Measurements from ENCODE around the gene PTPRT. TPM values are rescaled to one million over a fixed set of nuclear protein-coding genes. Genes with fewer than 3 reads are reported as not detected.

The PTPRT gene
- total and polyA plus RNA-seq, 5 donors, result 0.06 to 0.40 (median 0.20) TPM

DNA sequence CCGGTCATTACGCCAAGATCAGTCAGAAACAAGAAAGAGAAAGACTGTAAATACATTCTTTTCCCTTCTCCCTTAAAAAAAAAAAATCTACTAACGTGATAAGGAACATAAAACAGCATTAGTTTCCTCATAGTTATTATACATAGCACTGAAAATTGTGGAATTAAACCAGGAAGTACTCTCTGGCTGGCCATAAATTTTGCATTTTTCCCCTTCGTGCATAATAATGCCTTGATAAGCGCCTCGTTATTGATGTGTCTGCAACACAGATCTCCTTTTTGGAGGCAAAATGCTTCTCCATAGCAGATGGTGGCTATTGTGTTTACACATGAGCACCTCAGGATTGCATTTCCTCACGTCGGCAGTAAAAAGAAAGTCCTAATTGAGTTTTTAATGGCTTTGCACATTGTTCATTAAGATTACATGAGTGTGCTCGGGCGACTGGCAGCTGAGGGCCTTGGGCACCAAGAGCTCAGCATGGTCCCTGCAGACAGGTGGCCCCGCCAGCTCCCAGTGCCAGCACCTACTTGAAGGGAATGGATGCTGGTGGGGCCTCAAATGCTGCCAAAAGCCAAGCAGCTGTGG is 394.5 kb downstream of the PTPRT start:
- intact Hi-C loops (cut with DNase I), result no loop called here
- ATAC-seq, result no peak
- Histone ChIP-seq H3K27ac (ENCODE audit: low read length) (no peak overlapping the region), H3K4me1 (ENCODE audit: control insufficient read depth, insufficient read depth, low read length) (no peaks in the 10 kb centered on the region), H3K27me3 (ENCODE audit: control insufficient read depth, insufficient read depth) (no peaks in the 10 kb centered on the region), H3K4me3 (ENCODE audit: low read length) (no peak overlapping the region), H3K9me3 (ENCODE audit: control insufficient read depth, low read length) (no peaks in the 10 kb centered on the region)
- 80% methylated on average over 11 of the region's 11 CpGs for WGBS
- no peak for DNase-seq

DNA sequence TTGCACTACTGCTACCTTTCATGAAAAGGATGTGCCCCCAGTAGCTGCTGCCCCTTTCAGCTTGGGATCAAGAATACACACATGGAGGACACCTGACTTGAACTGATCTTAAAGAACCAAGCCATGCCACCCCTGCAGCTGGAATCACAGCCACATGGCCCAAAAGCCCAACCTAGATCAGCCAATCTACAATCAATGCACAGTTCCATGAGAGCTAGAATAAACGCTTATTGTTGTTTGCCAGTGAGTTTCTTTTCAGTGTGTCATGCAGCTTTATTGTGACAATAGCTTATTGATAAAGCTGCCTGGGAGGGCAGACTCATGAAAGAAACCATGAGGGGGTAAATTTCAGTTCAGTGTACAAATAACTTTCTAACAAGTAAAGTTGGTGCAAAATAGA is 397.7 kb downstream of the PTPRT start:
- intact Hi-C loops (cut with DNase I), result no loop called here
- Histone ChIP-seq H3K9me3 (ENCODE audit: control insufficient read depth, low read length) (no peaks in the 10 kb centered on the region), H3K27ac (ENCODE audit: low read length) (no peak overlapping the region), H3K4me3 (ENCODE audit: low read length) (no peak overlapping the region), H3K4me1 (ENCODE audit: control insufficient read depth, insufficient read depth, low read length) (no peaks in the 10 kb centered on the region), H3K27me3 (ENCODE audit: control insufficient read depth, insufficient read depth) (no peaks in the 10 kb centered on the region)
- 88% methylated on average over 1 of the region's 1 CpG for WGBS
- DNase-seq (no peak), ATAC-seq (no peak)

DNA sequence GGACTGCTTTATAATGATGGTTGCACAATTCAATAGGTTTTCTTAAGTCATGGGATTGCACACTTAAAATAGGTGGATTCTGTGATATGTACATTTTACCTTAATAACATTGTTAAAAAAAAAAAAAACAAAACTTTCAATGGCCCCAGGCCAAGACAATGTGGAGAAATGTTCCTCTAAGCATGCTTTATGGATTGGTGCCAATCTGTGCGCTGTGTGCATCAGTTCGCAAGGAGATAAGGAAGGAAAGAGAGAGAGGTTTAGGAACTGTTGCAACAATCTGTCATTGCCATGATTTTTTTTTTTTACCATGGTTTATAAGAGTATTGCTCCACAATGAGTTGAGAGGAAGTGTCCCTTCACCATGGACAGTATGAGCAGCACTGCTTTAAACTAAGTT is 399.6 kb downstream of the PTPRT start:
- intact Hi-C loops (cut with DNase I), result no loop called here
- DNase-seq (no peak), ATAC-seq (no peak)
- Histone ChIP-seq H3K4me1 (ENCODE audit: control insufficient read depth, insufficient read depth, low read length) (no peaks in the 10 kb centered on the region), H3K9me3 (ENCODE audit: control insufficient read depth, low read length) (no peaks in the 10 kb centered on the region), H3K27ac (ENCODE audit: low read length) (no peak overlapping the region), H3K4me3 (ENCODE audit: low read length) (no peak overlapping the region), H3K27me3 (ENCODE audit: control insufficient read depth, insufficient read depth) (no peaks in the 10 kb centered on the region)
- WGBS, result 17% methylated on average over 2 of the region's 2 CpGs

DNA sequence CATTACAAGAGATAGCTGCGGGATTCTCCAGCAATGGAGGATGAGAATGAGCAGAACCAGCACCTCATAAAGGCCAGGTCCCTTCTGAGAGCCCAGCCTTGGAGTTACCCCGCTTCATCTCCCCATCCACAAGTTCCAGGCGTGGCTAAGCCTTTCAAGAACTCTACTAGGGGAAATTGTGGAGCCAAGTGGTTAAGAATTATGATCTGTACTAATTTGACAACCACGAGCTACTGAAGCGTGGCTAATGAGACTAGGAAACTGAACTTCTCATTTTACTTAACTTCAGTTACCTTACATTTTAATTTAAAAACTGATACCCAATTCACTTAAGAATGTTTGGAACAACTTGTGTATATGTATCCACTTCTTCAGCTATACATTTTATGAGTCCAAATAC is 401.0 kb downstream of the PTPRT start:
- DNase-seq (no peak), ATAC-seq (no peak)
- Histone ChIP-seq H3K4me1 (ENCODE audit: control insufficient read depth, insufficient read depth, low read length) (no peaks in the 10 kb centered on the region), H3K4me3 (ENCODE audit: low read length) (no peak overlapping the region), H3K9me3 (ENCODE audit: control insufficient read depth, low read length) (no peaks in the 10 kb centered on the region), H3K27me3 (ENCODE audit: control insufficient read depth, insufficient read depth) (no peaks in the 10 kb centered on the region), H3K27ac (ENCODE audit: low read length) (no peak overlapping the region)
- intact Hi-C loops (cut with DNase I), result no loop called here
- 73% methylated on average over 5 of the region's 5 CpGs for WGBS

- ATAC-seq (no peak), DNase-seq (no peak)
- Histone ChIP-seq H3K27me3 (ENCODE audit: control insufficient read depth, insufficient read depth) (no peaks in the 10 kb centered on the region), H3K27ac (ENCODE audit: low read length) (no peak overlapping the region), H3K4me3 (ENCODE audit: low read length) (no peak overlapping the region), H3K9me3 (ENCODE audit: control insufficient read depth, low read length) (no peaks in the 10 kb centered on the region), H3K4me1 (ENCODE audit: control insufficient read depth, insufficient read depth, low read length) (no peaks in the 10 kb centered on the region)
- intact Hi-C loops (cut with DNase I), result no loop called here
- WGBS, result 57% methylated on average over 4 of the region's 4 CpGs
Measured at GRCh38 chr20:42785041-42785440, 404.7 kb downstream of the PTPRT start.

- H3K27me3 ChIP-seq (ENCODE audit: control insufficient read depth, insufficient read depth), result no peaks in the 10 kb centered on the region
- H3K4me1 ChIP-seq (ENCODE audit: control insufficient read depth, insufficient read depth, low read length), result no peaks in the 10 kb centered on the region
- H3K4me3 ChIP-seq (ENCODE audit: low read length), result no peak overlapping the region
- no peak for DNase-seq
- H3K27ac ChIP-seq (ENCODE audit: low read length), result no peak overlapping the region
- intact Hi-C loops (cut with DNase I), result no loop called here
- WGBS, result 89% methylated on average over 1 of the region's 1 CpG
- H3K9me3 ChIP-seq (ENCODE audit: control insufficient read depth, low read length), result no peaks in the 10 kb centered on the region
- ATAC-seq, result no peak
Measured at GRCh38 chr20:42779216-42779615, 410.5 kb downstream of the PTPRT start.

GRCh38 chr20:42775866-42776265 is 413.8 kb downstream of the PTPRT start:
- intact Hi-C loops (cut with DNase I), result no loop called here
- DNase-seq (no peak), ATAC-seq (no peak)
- Histone ChIP-seq H3K27me3 (ENCODE audit: control insufficient read depth, insufficient read depth) (no peaks in the 10 kb centered on the region), H3K4me3 (ENCODE audit: low read length) (no peak overlapping the region), H3K9me3 (ENCODE audit: control insufficient read depth, low read length) (no peaks in the 10 kb centered on the region), H3K4me1 (ENCODE audit: control insufficient read depth, insufficient read depth, low read length) (no peaks in the 10 kb centered on the region), H3K27ac (ENCODE audit: low read length) (no peak overlapping the region)
- 83% methylated on average over 3 of the region's 3 CpGs for WGBS

- intact Hi-C loops (cut with DNase I), result no loop called here
- Histone ChIP-seq H3K27me3 (ENCODE audit: control insufficient read depth, insufficient read depth) (no peaks in the 10 kb centered on the region), H3K27ac (ENCODE audit: low read length) (no peak overlapping the region), H3K4me1 (ENCODE audit: control insufficient read depth, insufficient read depth, low read length) (no peaks in the 10 kb centered on the region), H3K4me3 (ENCODE audit: low read length) (no peak overlapping the region), H3K9me3 (ENCODE audit: control insufficient read depth, low read length) (no peaks in the 10 kb centered on the region)
- DNase-seq (no peak), ATAC-seq (no peak)
- 71% methylated on average over 7 of the region's 7 CpGs for WGBS
Measured at GRCh38 chr20:42775037-42775436, 414.7 kb downstream of the PTPRT start.

GRCh38 chr20:42763015-42763414 is 426.7 kb downstream of the PTPRT start:
- ATAC-seq, result no peak
- intact Hi-C loops (cut with DNase I), result no loop called here
- WGBS, result 85% methylated on average over 1 of the region's 1 CpG

DNA sequence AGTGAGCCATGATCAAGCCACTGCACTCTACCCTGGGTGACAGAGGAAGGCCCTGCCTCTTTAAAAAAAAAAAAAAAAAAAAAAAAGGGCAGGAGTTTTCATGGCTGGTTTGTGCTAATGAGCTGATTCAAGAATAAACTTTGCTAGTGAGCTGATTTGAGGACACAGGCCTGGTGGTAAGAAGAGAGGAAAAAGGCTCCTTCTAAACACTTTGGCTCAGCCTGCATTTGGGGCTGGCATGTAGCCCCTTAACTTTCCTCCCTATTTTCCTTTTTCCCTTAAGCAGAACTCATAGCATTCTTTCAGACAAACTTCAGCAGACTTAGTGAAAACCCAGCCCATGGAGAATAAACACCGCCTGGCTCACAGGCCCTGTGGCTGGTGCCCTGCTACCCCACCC is 432.7 kb downstream of the PTPRT start:
- no peak overlapping the region for H3K4me3 ChIP-seq (ENCODE audit: low read length)
- no peaks in the 10 kb centered on the region for H3K9me3 ChIP-seq (ENCODE audit: control insufficient read depth, low read length)
- no peak overlapping the region for H3K27ac ChIP-seq (ENCODE audit: low read length)
- no peaks in the 10 kb centered on the region for H3K4me1 ChIP-seq (ENCODE audit: control insufficient read depth, insufficient read depth, low read length)
- WGBS, result 76% methylated on average over 1 of the region's 1 CpG
- H3K27me3 ChIP-seq (ENCODE audit: control insufficient read depth, insufficient read depth), result no peaks in the 10 kb centered on the region
- ATAC-seq, result no peak
- intact Hi-C loops (cut with DNase I), result no loop called here
- DNase-seq, result no peak

More at GRCh38 chr20:42763015-42763414, 426.7 kb downstream of the PTPRT start:
- no peaks in the 10 kb centered on the region for H3K9me3 ChIP-seq (ENCODE audit: control insufficient read depth, low read length)
- no peak overlapping the region for H3K4me3 ChIP-seq (ENCODE audit: low read length)
- no peak overlapping the region for H3K27ac ChIP-seq (ENCODE audit: low read length)
- no peak for DNase-seq
- no peaks in the 10 kb centered on the region for H3K27me3 ChIP-seq (ENCODE audit: control insufficient read depth, insufficient read depth)
- no peaks in the 10 kb centered on the region for H3K4me1 ChIP-seq (ENCODE audit: control insufficient read depth, insufficient read depth, low read length)

- 51% methylated on average over 2 of the region's 2 CpGs for WGBS
- intact Hi-C loops (cut with DNase I), result no loop called here
- DNase-seq (peak; percentile 67 to 74 (median 68)), ATAC-seq (peak; percentile 74 to 75)
- H3K9me3 ChIP-seq (ENCODE audit: control insufficient read depth, low read length), result no peaks in the 10 kb centered on the region
- no peaks in the 10 kb centered on the region for H3K27me3 ChIP-seq (ENCODE audit: control insufficient read depth, insufficient read depth)
- H3K27ac ChIP-seq (ENCODE audit: low read length), result no peak overlapping the region
- H3K4me1 ChIP-seq (ENCODE audit: control insufficient read depth, insufficient read depth, low read length), result no peaks in the 10 kb centered on the region
- H3K4me3 ChIP-seq (ENCODE audit: low read length), result no peak overlapping the region
Measured at GRCh38 chr20:42754706-42755105, 435.0 kb downstream of the PTPRT start.

DNA sequence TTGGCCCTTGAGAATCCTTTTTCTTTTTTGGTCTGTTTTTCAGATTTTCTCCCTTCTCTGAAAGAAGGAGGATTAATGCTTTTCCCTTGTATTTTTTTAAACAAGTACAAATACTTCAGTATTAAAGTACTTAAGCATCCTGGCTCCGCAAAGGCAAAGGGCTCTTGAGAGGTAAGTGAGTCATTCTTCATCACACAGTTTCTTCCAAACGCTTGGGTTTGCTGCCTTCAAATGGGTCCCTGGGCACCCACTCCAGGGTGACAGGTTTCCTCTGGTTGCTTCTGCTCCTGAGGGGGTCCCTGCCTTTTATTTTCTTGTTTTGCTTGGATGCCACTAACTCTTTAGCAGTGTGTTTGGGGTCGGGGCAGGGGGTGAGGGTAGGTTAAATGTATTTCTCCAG is 437.1 kb downstream of the PTPRT start:
- intact Hi-C loops (cut with DNase I), result no loop called here
- no peak for DNase-seq
- WGBS, result 78% methylated on average over 3 of the region's 3 CpGs

More for the DNA sequence above, 437.1 kb downstream of the PTPRT start:
- Histone ChIP-seq H3K4me3 (ENCODE audit: low read length) (no peak overlapping the region), H3K4me1 (ENCODE audit: control insufficient read depth, insufficient read depth, low read length) (no peaks in the 10 kb centered on the region), H3K27ac (ENCODE audit: low read length) (no peak overlapping the region), H3K9me3 (ENCODE audit: control insufficient read depth, low read length) (no peaks in the 10 kb centered on the region), H3K27me3 (ENCODE audit: control insufficient read depth, insufficient read depth) (no peaks in the 10 kb centered on the region)
- no peak for ATAC-seq
